Measurements from ENCODE around the gene TM9SF2.

The TM9SF2 gene

GRCh38 chr13:99517577-99517976, 16.3 kb downstream of the TM9SF2 start:
- H3K4me3 ChIP-seq (ENCODE audit: low read depth, low read length), result no peak overlapping the region
- no peak for TF ChIP-seq CTCF (IDR thresholded peaks at IDR 0.05; ENCODE audit: control insufficient read depth, extremely low read depth, insufficient read depth)
- no peak for DNase-seq (ENCODE audit: low read depth)

GRCh38 chr13:99517984-99518383, 16.7 kb downstream of the TM9SF2 start:
- TF ChIP-seq CTCF (IDR thresholded peaks at IDR 0.05; ENCODE audit: control insufficient read depth, extremely low read depth, insufficient read depth), result no peak
- DNase-seq (ENCODE audit: low read depth), result no peak
- no peak overlapping the region for H3K4me3 ChIP-seq (ENCODE audit: low read depth, low read length)

GRCh38 chr13:99522298-99522697, 21.0 kb downstream of the TM9SF2 start:
- no peak for TF ChIP-seq CTCF (IDR thresholded peaks at IDR 0.05; ENCODE audit: control insufficient read depth, extremely low read depth, insufficient read depth)
- no peak for DNase-seq (ENCODE audit: low read depth)
- no peak overlapping the region for H3K4me3 ChIP-seq (ENCODE audit: low read depth, low read length)

GRCh38 chr13:99523838-99524237, 22.6 kb downstream of the TM9SF2 start:
- no peak for TF ChIP-seq CTCF (IDR thresholded peaks at IDR 0.05; ENCODE audit: control insufficient read depth, extremely low read depth, insufficient read depth)

GRCh38 chr13:99525967-99526366, 24.7 kb downstream of the TM9SF2 start:
- no peak for TF ChIP-seq CTCF (IDR thresholded peaks at IDR 0.05; ENCODE audit: control insufficient read depth, extremely low read depth, insufficient read depth)
- DNase-seq (ENCODE audit: low read depth), result no peak
- no peak overlapping the region for H3K4me3 ChIP-seq (ENCODE audit: low read depth, low read length)

More at GRCh38 chr13:99523838-99524237, 22.6 kb downstream of the TM9SF2 start:
- no peak for DNase-seq (ENCODE audit: low read depth)
- no peak overlapping the region for H3K4me3 ChIP-seq (ENCODE audit: low read depth, low read length)

- H3K4me3 ChIP-seq (ENCODE audit: low read depth, low read length), result no peak overlapping the region
- no peak for DNase-seq (ENCODE audit: low read depth)
- TF ChIP-seq CTCF (IDR thresholded peaks at IDR 0.05; ENCODE audit: control insufficient read depth, extremely low read depth, insufficient read depth), result no peak
These were observed 25.3 kb downstream of the TM9SF2 start for GRCh38 chr13:99526549-99526948.

GRCh38 chr13:99527301-99527700, 26.0 kb downstream of the TM9SF2 start:
- TF ChIP-seq CTCF (IDR thresholded peaks at IDR 0.05; ENCODE audit: control insufficient read depth, extremely low read depth, insufficient read depth), result no peak
- no peak overlapping the region for H3K4me3 ChIP-seq (ENCODE audit: low read depth, low read length)
- DNase-seq (ENCODE audit: low read depth), result no peak
